ENCODE measurements around the gene PER1.

GRCh38 chr17:8189711-8190477 is 37.7 kb upstream of the PER1 start, which contains the start of gene BORCS6:
- TF ChIP-seq CTCF (IDR thresholded peaks at IDR 0.05) (peak in 2 of 7 experiments; percentile 2 to 13), POLR2A (IDR thresholded peaks at IDR 0.05) (peak; percentile 59 to 84 (median 76))

Measured in body of pancreas (tissue), 4 donors.